Activated naive CD8-positive, alpha-beta T cell treated with anti-CD3 and anti-CD28 coated beads, Interleukin-2, amount 50 U/mL, for 24 hours (primary cell): Measurements from ENCODE around the gene MARK3.
A peak's percentile ranks its signal among the peaks of the same experiment; 100 is the strongest.
"Not testable (repeated sequence)": the region's sequence is repeated elsewhere in the genome, so short reads cannot be mapped to it uniquely, and the experiment has no call there.

ENCODE experiments used
- ATAC-seq: fragments of 150-1000 bp; cut with Tn5 transposase; one replicate; pipeline ENCODE4 v1.10.0; 2021
- DNase-seq: peaks from one replicate; pipeline ENCODE4 v3.0.0; 2021
- H3K27ac Mint-ChIP-seq: one replicate; pipeline ENCODE4 v1.8.0; 2021; ENCODE audit warnings: mild to moderate bottlenecking, mixed read lengths
- H3K27me3 Mint-ChIP-seq: one replicate; pipeline ENCODE4 v1.8.0; 2021; ENCODE audit warnings: mixed read lengths
- H3K36me3 Mint-ChIP-seq: one replicate; pipeline ENCODE4 v1.8.0; 2021; ENCODE audit warnings: low read depth, mixed read lengths
- H3K4me1 Mint-ChIP-seq: one replicate; pipeline ENCODE4 v1.8.0; 2021; ENCODE audit warnings: mixed read lengths
- H3K4me3 Mint-ChIP-seq: one replicate; pipeline ENCODE4 v1.8.0; 2021; ENCODE audit warnings: mild to moderate bottlenecking, moderate library complexity, mixed read lengths
- H3K9me3 Mint-ChIP-seq: one replicate; pipeline ENCODE4 v1.8.0; 2021; ENCODE audit warnings: mixed read lengths

The MARK3 gene

DNA sequence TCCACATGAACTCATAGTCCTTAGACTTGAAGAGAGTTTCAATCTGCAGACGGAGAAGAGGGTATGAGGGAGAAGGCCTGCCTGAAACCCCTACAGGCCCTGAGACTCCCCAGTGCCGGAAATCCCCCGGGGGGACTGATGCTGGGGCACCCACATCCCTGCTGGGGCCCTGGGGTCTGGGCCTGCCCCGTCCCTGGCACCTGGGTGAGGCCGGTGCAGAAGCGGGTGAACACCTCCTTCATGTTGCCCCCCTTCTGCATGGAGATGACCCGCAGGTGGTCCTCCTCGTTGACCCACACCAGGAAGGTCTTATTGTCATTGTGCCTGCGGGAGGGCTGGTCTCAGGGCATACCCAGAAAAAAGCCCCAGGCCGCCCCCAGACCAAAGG is 135.0 kb downstream of the MARK3 start:
- Mint-ChIP-seq H3K27ac (no peak overlapping the region), H3K27me3 (peaks cover 14% of the 10 kb centered on the region)
- no peak for DNase-seq

GRCh38 chr14:103520657-103521437 is 135.6 kb downstream of the MARK3 start:
- H3K4me3 Mint-ChIP-seq: peak overlapping the region; percentile 32
- ATAC-seq: peak; percentile 22
- peak; percentile 65 for DNase-seq
- H3K36me3 Mint-ChIP-seq: no peaks in the 10 kb centered on the region
- peaks cover 14% of the 10 kb centered on the region for H3K27me3 Mint-ChIP-seq
- H3K4me1 Mint-ChIP-seq: peaks cover 8% of the 10 kb centered on the region
- H3K27ac Mint-ChIP-seq: no peak overlapping the region
- H3K9me3 Mint-ChIP-seq: no peaks in the 10 kb centered on the region

More for the DNA sequence above, 135.0 kb downstream of the MARK3 start:
- H3K36me3 Mint-ChIP-seq: no peaks in the 10 kb centered on the region
- no peak overlapping the region for H3K4me3 Mint-ChIP-seq
- H3K9me3 Mint-ChIP-seq: no peaks in the 10 kb centered on the region
- H3K4me1 Mint-ChIP-seq: peaks cover 8% of the 10 kb centered on the region
- ATAC-seq: no peak

- no peak for DNase-seq
- Mint-ChIP-seq H3K36me3 (no peaks in the 10 kb centered on the region), H3K9me3 (no peaks in the 10 kb centered on the region)
These were observed 136.3 kb downstream of the MARK3 start for GRCh38 chr14:103521438-103521950.

GRCh38 chr14:103521951-103522563 is 136.8 kb downstream of the MARK3 start:
- H3K27ac Mint-ChIP-seq: no peak overlapping the region
- H3K36me3 Mint-ChIP-seq: no peaks in the 10 kb centered on the region
- DNase-seq (no peak), ATAC-seq (no peak)
- peak overlapping the region; percentile 34 for H3K4me3 Mint-ChIP-seq
- H3K9me3 Mint-ChIP-seq: no peaks in the 10 kb centered on the region
- peaks cover 12% of the 10 kb centered on the region for H3K4me1 Mint-ChIP-seq
- peaks cover 14% of the 10 kb centered on the region for H3K27me3 Mint-ChIP-seq

More at GRCh38 chr14:103521438-103521950, 136.3 kb downstream of the MARK3 start:
- no peak for ATAC-seq
- Mint-ChIP-seq H3K4me3 (no peak overlapping the region), H3K4me1 (peaks cover 8% of the 10 kb centered on the region), H3K27ac (no peak overlapping the region), H3K27me3 (peaks cover 14% of the 10 kb centered on the region)

- Mint-ChIP-seq H3K9me3 (no peaks in the 10 kb centered on the region), H3K27me3 (peaks cover 14% of the 10 kb centered on the region), H3K36me3 (no peaks in the 10 kb centered on the region), H3K4me3 (peak within 1 kb of the TSS; percentile 38), H3K4me1 (peaks cover 20% of the 10 kb centered on the region), H3K27ac (no peak within 1 kb of the TSS)
- DNase-seq (no peak), ATAC-seq (no peak)
These were observed 137.7 kb downstream of the MARK3 start, which contains the start of gene CKB for GRCh38 chr14:103522649-103523574. TSS of gene CKB (minus strand) at chr14:103522830. CDS start at chr14:103522493, 337 bp downstream.

DNA sequence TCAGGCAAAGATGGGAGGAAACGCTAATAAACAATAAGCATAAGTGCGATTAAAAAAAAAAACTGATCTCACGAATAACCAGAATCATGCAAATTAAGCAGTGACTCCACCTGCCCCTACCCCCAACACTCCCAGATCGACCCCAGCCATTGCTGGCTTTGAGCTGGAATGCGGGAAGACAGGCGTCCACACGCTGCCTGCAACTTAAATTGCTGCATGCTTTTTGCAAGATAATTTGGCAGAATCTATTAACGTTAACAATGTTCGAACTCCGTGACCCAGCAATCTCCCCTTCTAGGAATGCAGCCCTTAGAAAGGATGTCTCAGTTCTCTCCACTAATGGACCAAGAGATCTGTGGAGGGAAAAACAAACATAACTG is 138.3 kb downstream of the MARK3 start:
- Mint-ChIP-seq H3K4me3 (peak overlapping the region; percentile 38), H3K27me3 (peaks cover 14% of the 10 kb centered on the region), H3K27ac (no peak overlapping the region), H3K4me1 (peaks cover 25% of the 10 kb centered on the region), H3K36me3 (no peaks in the 10 kb centered on the region), H3K9me3 (no peaks in the 10 kb centered on the region)
- DNase-seq: no peak
- no peak for ATAC-seq

- H3K27ac Mint-ChIP-seq: no peak overlapping the region
- H3K4me3 Mint-ChIP-seq: no peak overlapping the region
- peaks cover 14% of the 10 kb centered on the region for H3K27me3 Mint-ChIP-seq
These were observed 139.1 kb downstream of the MARK3 start for GRCh38 chr14:103524002-103524935.

DNA sequence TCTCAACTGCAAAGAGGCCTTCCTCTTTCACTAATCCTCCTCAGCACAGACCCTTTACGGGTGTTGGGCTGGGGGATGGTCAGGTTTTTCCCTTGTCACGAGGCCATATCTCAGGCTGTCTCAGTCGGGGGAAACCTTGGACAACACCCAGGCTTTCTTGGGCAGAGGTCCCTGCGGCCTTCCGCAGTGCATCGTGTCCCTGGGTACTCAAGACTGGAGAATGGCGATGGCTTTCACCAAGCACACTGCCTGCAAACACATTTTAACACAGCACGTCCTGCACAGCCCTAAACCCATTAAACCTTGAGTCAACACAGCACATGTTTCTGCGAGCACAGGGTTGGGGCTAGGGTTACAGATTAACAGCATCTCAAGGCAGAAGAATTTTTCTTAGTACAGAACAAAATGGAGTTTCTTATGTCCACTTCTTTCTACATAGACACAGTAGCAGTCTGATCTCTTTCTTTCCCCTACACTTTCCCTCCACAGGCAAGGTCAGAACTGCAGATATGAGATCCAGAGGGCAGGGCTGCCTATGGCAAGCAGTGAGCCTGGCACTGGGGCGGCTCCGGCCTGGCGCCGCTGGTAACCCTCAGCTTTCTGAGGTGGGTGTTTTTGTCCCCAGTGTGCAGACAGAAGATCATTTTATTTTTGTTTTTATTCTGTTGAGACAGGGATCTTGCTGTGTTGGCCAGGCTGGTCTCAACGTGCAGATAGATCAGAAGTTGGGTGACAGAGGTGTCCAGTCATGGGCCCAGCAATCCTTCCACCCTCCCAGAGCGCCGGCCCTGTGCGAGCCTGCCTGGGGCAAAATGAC is 140.4 kb downstream of the MARK3 start:
- H3K9me3 Mint-ChIP-seq, DNase-seq, H3K36me3 Mint-ChIP-seq, H3K4me3 Mint-ChIP-seq, H3K27me3 Mint-ChIP-seq, ATAC-seq, H3K27ac Mint-ChIP-seq: not testable (repeated sequence)
- H3K4me1 Mint-ChIP-seq: peaks cover 33% of the 10 kb centered on the region

More at GRCh38 chr14:103524002-103524935, 139.1 kb downstream of the MARK3 start:
- H3K9me3 Mint-ChIP-seq: no peaks in the 10 kb centered on the region
- no peaks in the 10 kb centered on the region for H3K36me3 Mint-ChIP-seq
- peaks cover 25% of the 10 kb centered on the region for H3K4me1 Mint-ChIP-seq
- DNase-seq (no peak), ATAC-seq (no peak)

DNA sequence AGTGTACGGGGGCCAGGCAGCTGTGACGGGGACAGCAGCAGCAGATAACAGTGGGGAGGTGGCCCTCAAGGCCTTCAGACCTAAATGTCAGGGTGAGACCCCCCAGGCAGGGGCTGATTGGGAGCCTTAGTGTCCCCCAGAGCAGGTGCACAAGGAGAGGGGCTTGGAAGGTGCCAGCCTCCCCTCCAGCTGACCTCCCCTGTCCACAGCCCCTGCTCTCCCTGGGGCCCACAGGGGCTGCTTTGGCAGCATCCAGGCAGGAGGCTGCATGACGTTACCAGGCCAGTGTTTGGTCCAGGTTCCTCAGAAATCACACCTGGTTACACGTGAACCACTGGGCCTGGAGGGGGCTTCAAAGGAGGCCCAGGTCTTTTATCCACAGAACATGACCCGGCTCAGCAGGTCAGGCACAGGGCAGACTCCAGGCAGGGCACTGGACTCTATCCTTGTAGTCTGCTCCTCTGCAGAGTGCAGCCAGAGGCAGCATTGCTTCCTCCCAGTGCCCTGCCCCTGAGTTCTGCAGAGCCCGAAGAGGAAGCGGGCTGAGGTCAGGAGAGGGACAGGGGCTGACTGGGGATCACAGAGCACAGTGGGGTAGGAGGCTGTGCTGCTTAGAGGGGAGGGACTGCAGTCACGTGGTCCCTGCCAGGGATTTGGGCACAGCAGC is 141.2 kb downstream of the MARK3 start:
- H3K9me3 Mint-ChIP-seq: no peaks in the 10 kb centered on the region
- H3K4me1 Mint-ChIP-seq: peaks cover 39% of the 10 kb centered on the region
- ATAC-seq (no peak), DNase-seq (no peak)
- no peak overlapping the region for H3K4me3 Mint-ChIP-seq
- peaks cover 9% of the 10 kb centered on the region for H3K27me3 Mint-ChIP-seq
- no peak overlapping the region for H3K27ac Mint-ChIP-seq
- peaks cover 6% of the 10 kb centered on the region for H3K36me3 Mint-ChIP-seq

- peak overlapping the region; percentile 73 for H3K27ac Mint-ChIP-seq
These were observed 141.7 kb downstream of the MARK3 start for GRCh38 chr14:103526914-103527248.

GRCh38 chr14:103527408-103528145 is 142.4 kb downstream of the MARK3 start:
- peaks cover 6% of the 10 kb centered on the region for H3K36me3 Mint-ChIP-seq
- peak overlapping the region; percentile 95 for H3K4me3 Mint-ChIP-seq
- DNase-seq (peak; percentile 67), ATAC-seq (peak; percentile 88)
- peak overlapping the region; percentile 73 for H3K27ac Mint-ChIP-seq
- H3K9me3 Mint-ChIP-seq: no peaks in the 10 kb centered on the region
- H3K27me3 Mint-ChIP-seq: peaks cover 9% of the 10 kb centered on the region
- peaks cover 41% of the 10 kb centered on the region for H3K4me1 Mint-ChIP-seq

More at GRCh38 chr14:103526914-103527248, 141.7 kb downstream of the MARK3 start:
- H3K27me3 Mint-ChIP-seq: peaks cover 9% of the 10 kb centered on the region
- no peaks in the 10 kb centered on the region for H3K9me3 Mint-ChIP-seq
- ATAC-seq (no peak), DNase-seq (no peak)
- H3K36me3 Mint-ChIP-seq: peaks cover 6% of the 10 kb centered on the region
- peaks cover 41% of the 10 kb centered on the region for H3K4me1 Mint-ChIP-seq
- H3K4me3 Mint-ChIP-seq: peak overlapping the region; percentile 95

DNA sequence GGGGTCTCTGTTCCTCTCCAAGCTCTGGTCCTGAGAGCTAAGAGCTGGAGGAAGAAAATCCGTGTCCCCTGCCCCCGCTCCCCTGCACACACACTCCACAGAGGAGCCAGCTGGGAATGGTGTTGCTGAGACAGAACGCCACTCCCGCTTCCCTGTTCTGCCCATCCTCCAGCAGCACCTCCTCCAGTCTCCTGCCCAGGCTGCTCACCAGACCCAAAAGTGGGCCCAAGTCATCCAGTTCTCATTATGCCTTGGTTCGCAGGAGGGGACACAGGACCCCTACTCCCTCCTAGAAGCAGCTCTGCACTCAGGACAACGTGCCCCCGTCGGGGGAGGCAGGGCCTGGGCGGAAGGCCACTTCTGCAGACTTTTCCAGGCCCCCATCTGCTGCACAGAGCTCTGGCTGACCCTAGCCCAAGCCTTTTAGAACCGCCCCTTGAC is 143.0 kb downstream of the MARK3 start:
- ATAC-seq (no peak), DNase-seq (no peak)
- Mint-ChIP-seq H3K9me3 (no peaks in the 10 kb centered on the region), H3K27ac (peak overlapping the region; percentile 92), H3K4me3 (peak overlapping the region; percentile 95), H3K36me3 (peaks cover 6% of the 10 kb centered on the region), H3K27me3 (peaks cover 9% of the 10 kb centered on the region), H3K4me1 (peaks cover 41% of the 10 kb centered on the region)
